Body of pancreas (tissue), 4 donors: Measurements from ENCODE around the gene AKT1.

Experiments used
- CTCF ChIP-seq, 7 experiments: fragments of 450-650 bp in 4 of 7; fragments of 200-600 bp in 3 of 7; sonication (generic) in 3 of 7; IDR thresholded peaks; one replicate each; pipeline ENCODE4 v1.5.1; 2016 to 2019; ENCODE audit warnings: antibody characterized with exemption in 7 of 7
- POLR2A ChIP-seq, 3 donors: fragments of 450-650 bp; IDR thresholded peaks; one replicate each; pipeline ENCODE4 v1.6.1; 2016; ENCODE audit warnings: antibody characterized with exemption in 3 of 3, mild to moderate bottlenecking in 2 of 3

GRCh38 chr14:104805941-104806624 lies 10.5 kb upstream of the AKT1 start:
- TF ChIP-seq POLR2A (IDR thresholded peaks at IDR 0.05) (no peak), CTCF (IDR thresholded peaks at IDR 0.05) (no peak)
